SJSA1 (cell line): Measurements from ENCODE around the gene CTDSP2. TPM values are rescaled to one million over a fixed set of nuclear protein-coding genes. Genes with fewer than 3 reads are reported as not detected.
"Not testable (repeated sequence)": the region's sequence is repeated elsewhere in the genome, so short reads cannot be mapped to it uniquely, and the experiment has no call there.

ENCODE experiments used
- DNase-seq, 2 experiments: peaks; one replicate each; pipeline ENCODE4 v3.0.0-alpha.2; 2015 to 2020; ENCODE audit warnings: low spot score in 2 of 2, low read depth in 1 of 2
- H3K27ac ChIP-seq: fragments of 250-450 bp; sonication (Bioruptor Pico); 2 replicates; pipeline ENCODE4 v1.5.1; 2020; ENCODE audit warnings: mild to moderate bottlenecking, moderate library complexity
- H3K27me3 ChIP-seq: fragments of 250-450 bp; sonication (Bioruptor Pico); replicated peaks from 2 replicates; pipeline ENCODE4 v1.5.1; 2020; ENCODE audit warnings: mild to moderate bottlenecking, moderate library complexity
- H3K36me3 ChIP-seq: fragments of 250-450 bp; sonication (Bioruptor Pico); 2 replicates; pipeline ENCODE4 v1.5.1; 2020; ENCODE audit warnings: mild to moderate bottlenecking
- H3K4me1 ChIP-seq: fragments of 250-450 bp; sonication (Bioruptor Pico); replicated peaks from 2 replicates; pipeline ENCODE4 v1.6.1; 2021; ENCODE audit warnings: mild to moderate bottlenecking
- H3K4me3 ChIP-seq: fragments of 250-450 bp; sonication (Bioruptor Pico); 2 replicates; pipeline ENCODE4 v1.5.1; 2020; ENCODE audit warnings: mild to moderate bottlenecking
- H3K9me3 ChIP-seq: fragments of 250-450 bp; sonication (Bioruptor Pico); replicated peaks from 2 replicates; pipeline ENCODE4 v1.5.1; 2020; ENCODE audit warnings: mild to moderate bottlenecking
- total RNA-seq: library from RNA; depleted of rRNA; stranded (reverse); fragments of >200 nt; shearing (Covaris generic); gene quantifications from 2 replicates; pipeline ENCODE4 v1.2.3, GENCODE V29; 2014

CTDSP2 gene
- total RNA-seq, 1 experiment from 2014 or later: 508 TPM

DNA sequence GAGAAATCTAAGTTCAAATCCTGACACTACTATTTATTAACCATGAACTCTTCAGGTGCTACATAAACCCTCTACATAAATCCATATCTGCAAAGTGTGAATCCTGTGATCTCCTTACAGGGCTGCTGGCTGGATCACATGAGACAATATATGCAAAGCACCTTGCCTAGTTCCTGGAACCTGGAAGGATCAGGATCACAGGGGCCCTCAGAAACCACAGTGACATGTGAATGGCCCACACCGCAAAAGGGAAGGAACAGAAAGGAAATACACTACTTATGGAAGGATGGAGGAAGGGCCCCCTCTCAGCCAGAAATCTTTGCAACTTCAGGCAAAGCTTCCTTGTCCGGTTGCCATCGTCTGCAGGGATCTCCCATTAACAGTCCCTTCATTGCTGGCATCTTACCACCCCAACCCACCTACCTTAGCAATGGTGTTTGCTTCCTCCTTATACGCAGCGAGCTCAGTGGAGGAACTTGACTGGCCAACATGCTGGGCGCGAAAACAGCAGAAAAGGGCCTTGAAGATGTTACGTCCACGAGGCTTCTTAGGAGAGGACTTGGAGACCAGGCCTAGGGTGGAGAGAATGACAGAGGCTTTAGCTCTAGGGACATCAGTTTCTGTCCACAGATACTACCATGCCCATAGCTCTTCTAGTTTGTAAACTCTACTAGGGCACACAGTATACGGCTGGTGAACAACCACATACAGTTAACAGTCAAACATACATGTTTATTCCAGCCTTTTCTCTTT, 17.3 kb downstream of the CTDSP2 start:
- Histone ChIP-seq H3K4me1 (peaks cover 35% of the 10 kb centered on the region), H3K27me3 (no peaks in the 10 kb centered on the region), H3K9me3 (no peaks in the 10 kb centered on the region), H3K4me3 (no peak overlapping the region), H3K27ac (no peak overlapping the region), H3K36me3 (peaks cover 86% of the 10 kb centered on the region)
- DNase-seq: peak; percentile 74 to 89

- no peaks in the 10 kb centered on the region for H3K9me3 ChIP-seq
- no peak overlapping the region for H3K27ac ChIP-seq
- H3K4me1 ChIP-seq: peaks cover 16% of the 10 kb centered on the region
- H3K27me3 ChIP-seq: no peaks in the 10 kb centered on the region
- peak in 1 of 2 experiments; percentile 88 for DNase-seq
- H3K4me3 ChIP-seq: no peak overlapping the region
- H3K36me3 ChIP-seq: peaks cover 97% of the 10 kb centered on the region
Observed at GRCh38 chr12:57826966-57827365, 19.6 kb downstream of the CTDSP2 start.

DNA sequence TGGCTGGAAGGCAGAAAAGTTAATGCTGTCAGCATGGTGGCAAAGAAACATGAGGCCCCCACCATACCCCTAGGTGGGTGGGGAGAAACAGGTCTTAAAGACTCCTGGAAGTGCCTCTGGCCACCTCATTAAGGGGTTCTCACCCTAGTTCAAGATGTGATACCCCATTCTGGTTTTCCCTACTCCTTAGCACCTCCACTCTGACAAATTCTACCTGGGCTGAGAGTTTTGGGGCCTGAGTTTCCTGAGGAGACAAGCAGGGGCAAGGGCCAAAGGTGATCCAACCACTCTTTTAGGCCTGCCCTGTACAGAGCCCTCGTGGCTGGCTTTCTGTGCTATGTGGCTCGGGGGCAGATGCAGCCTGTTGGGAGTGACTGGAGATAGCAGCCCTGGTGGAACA, 20.1 kb downstream of the CTDSP2 start:
- H3K36me3 ChIP-seq: peaks cover 94% of the 10 kb centered on the region
- no peaks in the 10 kb centered on the region for H3K27me3 ChIP-seq
- H3K4me3 ChIP-seq: no peak overlapping the region
- H3K27ac ChIP-seq: no peak overlapping the region
- peak in 1 of 2 experiments; percentile 88 for DNase-seq
- peaks cover 11% of the 10 kb centered on the region for H3K4me1 ChIP-seq
- H3K9me3 ChIP-seq: no peaks in the 10 kb centered on the region

DNA sequence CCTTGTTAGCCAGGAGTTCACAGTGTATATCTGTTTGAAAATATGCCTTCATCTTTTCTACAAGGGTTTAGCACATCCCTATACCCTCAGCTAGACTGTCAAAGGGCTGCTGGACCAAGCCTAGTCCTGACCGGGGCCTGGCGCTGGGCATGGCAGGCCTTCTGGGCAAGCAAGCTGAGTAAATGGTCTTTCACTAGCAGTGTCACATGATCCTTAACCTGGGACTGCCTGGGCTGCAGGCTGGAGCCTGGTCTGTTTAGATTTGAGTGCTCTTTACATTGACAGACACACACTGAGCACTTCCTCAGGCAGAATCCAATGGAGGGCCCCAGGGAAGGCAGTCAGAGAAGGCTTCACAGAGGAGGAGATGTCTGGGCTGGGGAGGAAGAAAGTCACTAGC, 21.1 kb downstream of the CTDSP2 start:
- H3K27ac ChIP-seq: no peak overlapping the region

DNA sequence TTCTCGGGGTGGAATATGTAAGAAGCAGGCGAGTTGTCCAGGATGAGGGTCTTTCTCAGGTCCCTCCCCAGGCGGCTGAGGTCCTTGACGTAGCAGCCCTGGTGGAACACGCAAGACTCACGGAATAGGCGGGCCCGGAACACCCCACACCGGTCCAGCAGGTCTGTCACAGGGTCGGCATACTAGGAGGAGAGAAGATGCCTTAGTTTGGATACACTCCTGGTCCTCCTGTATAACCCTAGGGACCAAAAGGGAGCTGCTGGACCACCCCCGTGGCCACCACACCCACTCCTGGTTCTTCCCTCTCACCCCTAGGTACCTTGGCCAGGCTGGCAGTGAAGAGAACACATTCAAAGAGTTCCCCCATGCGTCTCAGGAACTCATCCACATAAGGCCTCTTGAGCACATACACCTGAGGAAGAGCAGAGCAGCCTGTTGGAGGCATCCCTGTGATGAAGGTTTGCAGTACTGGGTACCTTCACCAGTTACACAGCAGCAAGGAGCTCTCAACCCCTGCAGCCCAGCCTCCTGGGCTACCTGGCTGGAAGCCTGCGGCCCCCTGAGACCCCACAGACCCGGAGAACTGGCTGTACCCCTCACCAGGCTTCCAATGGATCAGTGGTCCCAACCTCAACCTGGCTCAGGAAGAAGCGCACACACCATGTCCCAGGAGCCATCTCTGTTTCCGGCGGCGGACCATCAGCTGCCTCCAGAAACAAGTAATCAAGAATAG, 22.5 kb downstream of the CTDSP2 start:
- H3K9me3 ChIP-seq: no peaks in the 10 kb centered on the region
- H3K36me3 ChIP-seq: peaks cover 97% of the 10 kb centered on the region
- no peak overlapping the region for H3K27ac ChIP-seq
- H3K27me3 ChIP-seq: no peaks in the 10 kb centered on the region
- H3K4me1 ChIP-seq: no peaks in the 10 kb centered on the region
- peak in 1 of 2 experiments; percentile 74 for DNase-seq
- H3K4me3 ChIP-seq: no peak overlapping the region

More for the DNA sequence above, 21.1 kb downstream of the CTDSP2 start:
- no peak overlapping the region for H3K4me3 ChIP-seq
- no peaks in the 10 kb centered on the region for H3K9me3 ChIP-seq
- H3K36me3 ChIP-seq: peaks cover 97% of the 10 kb centered on the region
- no peak for DNase-seq
- H3K4me1 ChIP-seq: peaks cover 7% of the 10 kb centered on the region; the same call in 1 of the 2 replicates
- H3K27me3 ChIP-seq: no peaks in the 10 kb centered on the region

- Histone ChIP-seq H3K9me3 (no peaks in the 10 kb centered on the region), H3K36me3 (peaks cover 97% of the 10 kb centered on the region), H3K4me1 (no peaks in the 10 kb centered on the region), H3K4me3 (no peak overlapping the region), H3K27me3 (no peaks in the 10 kb centered on the region), H3K27ac (no peak overlapping the region)
- peak; percentile 72 to 83 for DNase-seq
Observed at GRCh38 chr12:57823131-57823907, 23.2 kb downstream of the CTDSP2 start.

DNA sequence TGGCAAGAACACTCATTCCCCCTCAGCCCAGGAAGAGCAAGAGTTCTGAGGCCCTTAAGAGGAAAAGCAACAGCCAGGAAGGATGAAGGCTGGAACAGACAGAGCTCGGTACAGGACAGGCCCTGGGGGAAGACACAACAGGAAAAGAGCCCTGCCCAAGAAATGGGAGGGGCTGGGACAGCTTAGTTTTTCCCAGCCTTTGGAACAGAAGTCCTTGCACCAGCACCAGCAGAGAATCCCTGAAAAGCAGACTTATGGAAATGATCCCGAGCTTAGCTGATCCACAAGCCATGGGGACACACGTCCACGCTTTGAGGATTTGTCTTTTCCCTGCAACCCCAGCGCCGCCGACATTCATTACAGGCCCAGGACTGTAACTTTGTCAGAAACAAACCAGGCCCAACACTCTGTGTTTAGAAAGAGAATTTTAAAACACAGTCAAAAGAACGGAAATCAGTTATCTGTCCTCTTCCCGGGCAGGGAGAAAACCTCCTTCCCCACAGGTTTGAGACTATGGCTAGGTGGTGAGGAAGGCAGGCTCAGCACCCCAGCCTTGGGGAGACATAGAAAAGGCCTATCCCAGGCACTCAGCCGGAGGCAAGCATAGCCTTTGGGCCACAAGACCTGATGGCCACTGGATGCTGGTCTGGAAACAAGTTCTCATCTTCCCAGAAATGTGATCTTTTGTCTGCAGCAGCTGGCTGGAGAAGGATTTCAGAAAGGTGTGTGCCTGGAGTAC, 24.0 kb downstream of the CTDSP2 start:
- peak in 1 of 2 experiments; percentile 72 for DNase-seq
- no peak overlapping the region for H3K4me3 ChIP-seq
- no peaks in the 10 kb centered on the region for H3K9me3 ChIP-seq
- H3K4me1 ChIP-seq: no peaks in the 10 kb centered on the region
- peaks cover 94% of the 10 kb centered on the region for H3K36me3 ChIP-seq
- H3K27me3 ChIP-seq: no peaks in the 10 kb centered on the region
- H3K27ac ChIP-seq: no peak overlapping the region

DNA sequence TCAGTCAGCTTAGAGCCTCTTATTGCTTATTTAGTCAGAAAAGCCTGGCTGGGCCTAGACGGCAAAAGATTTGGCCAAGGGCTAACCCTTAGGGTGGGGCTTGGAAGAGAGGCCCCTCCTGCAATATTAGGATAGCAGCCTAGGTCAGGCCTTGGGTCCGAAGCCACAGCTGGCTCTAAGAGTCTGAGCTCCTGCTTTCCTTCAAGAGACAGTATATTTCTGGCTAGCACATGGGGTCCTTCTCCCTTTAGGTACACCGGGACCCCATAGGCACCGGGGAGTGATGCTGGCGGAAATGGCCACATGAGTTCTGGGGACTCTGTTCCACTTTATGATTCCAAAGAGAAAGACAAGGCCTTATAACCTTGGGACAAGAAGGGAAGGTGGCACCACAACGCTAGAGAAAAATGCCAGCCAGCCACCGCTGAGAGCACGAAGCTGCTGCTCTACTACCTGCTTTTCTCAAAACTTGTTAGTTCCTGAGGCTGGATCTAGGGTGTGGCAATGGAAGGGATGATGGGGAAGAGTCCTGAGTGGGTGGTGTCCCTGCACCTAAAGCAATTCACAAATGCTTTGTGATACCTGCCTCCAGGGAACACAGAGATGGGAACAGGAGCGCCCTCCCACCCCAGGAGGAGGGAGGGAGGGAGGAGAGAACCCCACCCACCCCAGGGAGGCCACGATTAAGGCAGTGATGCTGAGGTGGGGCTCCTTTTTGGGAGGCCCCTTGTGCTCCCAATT, 24.9 kb downstream of the CTDSP2 start:
- Histone ChIP-seq H3K9me3 (0 out of 2 replicates have a peak, but pooled peaks cover 3% of the 10 kb centered on the region), H3K27ac (no peak overlapping the region), H3K27me3 (no peaks in the 10 kb centered on the region), H3K4me1 (no peaks in the 10 kb centered on the region), H3K4me3 (no peak overlapping the region), H3K36me3 (peaks cover 93% of the 10 kb centered on the region)
- peak in 1 of 2 experiments; percentile 76 for DNase-seq

- H3K36me3 ChIP-seq: peaks cover 89% of the 10 kb centered on the region
Observed at GRCh38 chr12:57821015-57821414, 25.5 kb downstream of the CTDSP2 start.

DNA sequence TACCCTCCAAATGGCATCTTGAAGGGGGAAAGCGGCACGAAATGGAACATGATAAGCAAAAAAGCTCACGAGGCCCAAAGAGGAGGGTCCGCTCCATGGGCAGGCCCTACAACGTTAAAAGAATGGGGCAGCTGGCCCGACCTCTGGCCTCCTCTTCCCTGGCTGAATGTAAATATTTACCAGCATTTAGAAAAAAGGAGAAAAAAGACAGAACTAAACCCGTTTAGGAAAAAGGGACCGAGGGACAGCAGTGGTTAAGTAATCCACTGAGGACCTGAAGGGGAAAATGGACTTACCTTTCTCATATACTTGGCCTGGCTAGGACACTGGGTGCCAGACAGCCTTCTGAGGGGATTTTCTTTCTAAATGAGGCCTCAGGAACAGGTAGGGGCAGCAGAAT, 26.4 kb downstream of the CTDSP2 start:
- not testable (repeated sequence) for H3K4me3 ChIP-seq, H3K9me3 ChIP-seq, H3K27ac ChIP-seq, H3K27me3 ChIP-seq, H3K4me1 ChIP-seq
- peak; percentile 72 to 85 for DNase-seq
- peaks cover 85% of the 10 kb centered on the region for H3K36me3 ChIP-seq

More at GRCh38 chr12:57821015-57821414, 25.5 kb downstream of the CTDSP2 start:
- H3K9me3 ChIP-seq, H3K4me1 ChIP-seq, H3K4me3 ChIP-seq, H3K27me3 ChIP-seq, H3K27ac ChIP-seq: not testable (repeated sequence)
- DNase-seq: peak in 1 of 2 experiments; percentile 77

DNA sequence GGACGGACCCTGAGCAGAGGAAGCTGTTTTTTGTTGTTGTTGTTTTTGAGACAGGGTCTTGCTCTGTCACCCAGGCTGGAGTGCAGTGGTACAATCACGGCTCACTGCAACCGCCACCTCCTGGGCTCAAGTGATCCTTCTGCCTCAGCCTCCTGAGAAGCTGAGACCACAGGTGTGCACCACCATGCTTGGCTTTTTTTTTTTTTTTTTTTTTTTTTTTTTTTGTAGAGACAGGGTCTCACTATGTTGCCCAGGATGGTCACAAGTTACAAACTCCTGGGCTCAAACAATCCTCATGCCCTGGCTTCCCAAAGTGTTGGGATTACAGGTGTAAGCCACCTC, 28.6 kb downstream of the CTDSP2 start:
- not testable (repeated sequence) for H3K27ac ChIP-seq, H3K27me3 ChIP-seq, H3K4me1 ChIP-seq, H3K9me3 ChIP-seq, H3K4me3 ChIP-seq
- peak in 1 of 2 experiments; percentile 86 for DNase-seq
- peaks cover 70% of the 10 kb centered on the region for H3K36me3 ChIP-seq

DNA sequence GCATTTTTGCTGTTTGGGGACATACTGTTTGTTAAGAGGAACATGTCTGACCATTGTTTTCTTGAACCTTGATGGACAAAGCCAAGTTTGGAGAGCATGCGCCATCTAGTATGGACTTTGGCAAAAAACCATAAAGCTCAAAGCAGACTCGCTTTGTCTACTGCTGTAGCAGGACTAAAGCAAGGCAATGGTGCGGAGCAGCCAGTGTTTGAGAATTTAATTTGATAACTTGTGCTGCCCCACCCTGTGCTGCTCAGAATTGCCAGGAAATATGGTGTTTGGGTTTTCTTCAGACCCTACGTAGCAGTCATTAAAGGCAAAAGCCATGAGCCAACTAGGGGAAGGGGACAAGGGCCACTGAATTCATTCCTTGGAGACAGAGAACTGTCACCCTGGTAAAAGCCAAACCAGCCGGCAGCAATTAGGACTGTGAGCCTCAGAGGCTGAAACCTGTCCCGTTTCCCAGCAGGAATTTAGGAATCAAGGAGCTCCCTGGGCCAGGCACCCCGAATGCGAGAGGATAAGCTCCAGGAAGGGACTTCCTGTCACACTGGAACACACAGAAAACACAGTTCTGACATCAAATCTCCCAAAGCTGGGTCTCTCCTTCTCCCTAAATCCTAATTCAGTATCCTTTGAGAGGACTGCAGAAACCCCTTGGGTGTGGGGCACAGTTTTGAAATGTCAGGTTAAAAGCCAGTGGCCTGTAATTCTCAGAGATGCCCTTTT, 29.1 kb downstream of the CTDSP2 start:
- H3K4me3 ChIP-seq: no peak overlapping the region
- peaks cover 70% of the 10 kb centered on the region for H3K36me3 ChIP-seq
- no peak overlapping the region for H3K27ac ChIP-seq
- peak; percentile 77 to 84 for DNase-seq
- peaks cover 6% of the 10 kb centered on the region for H3K4me1 ChIP-seq
- 0 out of 2 replicates have a peak, but pooled peaks cover 3% of the 10 kb centered on the region for H3K9me3 ChIP-seq
- H3K27me3 ChIP-seq: no peaks in the 10 kb centered on the region
